Measurements from ENCODE around the gene ANKRD44.

ANKRD44 gene

DNA sequence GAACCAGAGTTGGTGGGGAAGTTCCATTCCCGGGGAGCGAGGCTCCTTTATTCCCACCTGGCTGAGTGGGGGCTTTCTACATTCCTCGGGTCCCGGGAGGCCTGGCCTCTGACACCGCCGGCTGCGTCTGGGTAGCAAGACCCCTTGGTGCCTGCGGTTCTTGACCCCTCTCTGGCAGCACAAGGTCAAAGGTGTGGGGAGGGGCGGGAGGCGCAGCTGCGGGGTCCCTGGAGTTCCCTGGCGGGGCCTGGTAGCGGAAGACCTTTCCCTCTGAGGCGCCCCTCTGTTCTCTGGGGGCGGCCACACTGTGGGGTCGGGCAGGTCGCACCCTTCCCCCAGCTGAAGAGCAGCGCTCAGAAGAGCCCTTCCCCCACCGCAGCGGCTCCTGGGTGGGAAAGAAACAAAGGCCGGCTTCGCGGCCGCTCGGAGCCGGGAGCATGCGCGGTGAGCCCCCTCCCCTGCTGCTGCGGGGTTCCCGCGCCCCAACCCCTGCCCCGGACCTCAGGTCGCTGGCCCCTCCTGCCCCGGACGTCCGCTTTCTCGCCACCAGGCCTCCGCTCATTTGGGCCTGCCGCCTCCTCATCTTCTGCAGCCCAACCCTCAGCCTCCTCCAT is 146.3 kb downstream of the ANKRD44 start:
- no peak for TF ChIP-seq TAF1 (IDR thresholded peaks at IDR 0.05; ENCODE audit: borderline replicate concordance, insufficient read depth, low read length)
- no peak for TF ChIP-seq FOXP2 (optimal IDR thresholded peaks at IDR 0.05; ENCODE audit: borderline replicate concordance, extremely low read depth, extremely low read length, insufficient read depth)
- no peak for TF ChIP-seq POLR2AphosphoS5 (IDR thresholded peaks at IDR 0.05; ENCODE audit: low read depth, low read length)
- TF ChIP-seq, protein P1, sequence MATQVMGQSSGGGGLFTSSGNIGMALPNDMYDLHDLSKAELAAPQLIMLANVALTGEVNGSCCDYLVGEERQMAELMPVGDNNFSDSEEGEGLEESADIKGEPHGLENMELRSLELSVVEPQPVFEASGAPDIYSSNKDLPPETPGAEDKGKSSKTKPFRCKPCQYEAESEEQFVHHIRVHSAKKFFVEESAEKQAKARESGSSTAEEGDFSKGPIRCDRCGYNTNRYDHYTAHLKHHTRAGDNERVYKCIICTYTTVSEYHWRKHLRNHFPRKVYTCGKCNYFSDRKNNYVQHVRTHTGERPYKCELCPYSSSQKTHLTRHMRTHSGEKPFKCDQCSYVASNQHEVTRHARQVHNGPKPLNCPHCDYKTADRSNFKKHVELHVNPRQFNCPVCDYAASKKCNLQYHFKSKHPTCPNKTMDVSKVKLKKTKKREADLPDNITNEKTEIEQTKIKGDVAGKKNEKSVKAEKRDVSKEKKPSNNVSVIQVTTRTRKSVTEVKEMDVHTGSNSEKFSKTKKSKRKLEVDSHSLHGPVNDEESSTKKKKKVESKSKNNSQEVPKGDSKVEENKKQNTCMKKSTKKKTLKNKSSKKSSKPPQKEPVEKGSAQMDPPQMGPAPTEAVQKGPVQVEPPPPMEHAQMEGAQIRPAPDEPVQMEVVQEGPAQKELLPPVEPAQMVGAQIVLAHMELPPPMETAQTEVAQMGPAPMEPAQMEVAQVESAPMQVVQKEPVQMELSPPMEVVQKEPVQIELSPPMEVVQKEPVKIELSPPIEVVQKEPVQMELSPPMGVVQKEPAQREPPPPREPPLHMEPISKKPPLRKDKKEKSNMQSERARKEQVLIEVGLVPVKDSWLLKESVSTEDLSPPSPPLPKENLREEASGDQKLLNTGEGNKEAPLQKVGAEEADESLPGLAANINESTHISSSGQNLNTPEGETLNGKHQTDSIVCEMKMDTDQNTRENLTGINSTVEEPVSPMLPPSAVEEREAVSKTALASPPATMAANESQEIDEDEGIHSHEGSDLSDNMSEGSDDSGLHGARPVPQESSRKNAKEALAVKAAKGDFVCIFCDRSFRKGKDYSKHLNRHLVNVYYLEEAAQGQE (IDR thresholded peaks at IDR 0.05; ENCODE audit: insufficient read depth in 1 of 2, low read depth in 2 of 2, low read length in 2 of 2) = no peak
- no peak for TF ChIP-seq SIN3A (IDR thresholded peaks at IDR 0.05; ENCODE audit: borderline replicate concordance, insufficient read depth, low read length)

- no peak for TF ChIP-seq FOXP2 (optimal IDR thresholded peaks at IDR 0.05; ENCODE audit: borderline replicate concordance, extremely low read depth, extremely low read length, insufficient read depth)
- no peak for TF ChIP-seq SIN3A (IDR thresholded peaks at IDR 0.05; ENCODE audit: borderline replicate concordance, insufficient read depth, low read length)
- TF ChIP-seq POLR2AphosphoS5 (IDR thresholded peaks at IDR 0.05; ENCODE audit: low read depth, low read length) = no peak
- no peak for TF ChIP-seq TAF1 (IDR thresholded peaks at IDR 0.05; ENCODE audit: borderline replicate concordance, insufficient read depth, low read length)
- TF ChIP-seq, protein P1 (IDR thresholded peaks at IDR 0.05; ENCODE audit: insufficient read depth in 1 of 2, low read depth in 2 of 2, low read length in 2 of 2) = no peak
Observed at GRCh38 chr2:197163712-197164140, 146.9 kb downstream of the ANKRD44 start.

DNA sequence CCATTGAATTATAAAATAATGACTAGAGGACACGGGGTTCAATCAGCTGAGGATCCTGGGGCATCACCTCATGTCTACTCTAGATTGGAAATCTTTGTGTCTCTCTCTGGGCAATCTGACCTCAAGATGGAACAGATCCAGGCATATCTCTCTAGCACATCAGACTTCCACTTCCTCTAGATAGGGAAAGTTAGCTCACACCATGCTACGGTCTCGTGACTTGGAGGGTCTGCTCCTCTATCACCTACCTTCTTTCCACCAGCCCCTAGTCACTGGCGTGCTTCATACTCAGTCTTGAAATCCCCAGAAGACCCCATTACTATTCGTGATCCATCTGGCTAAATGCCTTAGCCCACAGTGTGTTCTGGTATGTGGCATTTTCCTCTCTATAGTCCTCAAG is 148.8 kb downstream of the ANKRD44 start:
- TF ChIP-seq TAF1 (IDR thresholded peaks at IDR 0.05; ENCODE audit: borderline replicate concordance, insufficient read depth, low read length) (no peak), POLR2AphosphoS5 (IDR thresholded peaks at IDR 0.05; ENCODE audit: low read depth, low read length) (no peak), FOXP2 (optimal IDR thresholded peaks at IDR 0.05; ENCODE audit: borderline replicate concordance, extremely low read depth, extremely low read length, insufficient read depth) (no peak), SIN3A (IDR thresholded peaks at IDR 0.05; ENCODE audit: borderline replicate concordance, insufficient read depth, low read length) (no peak)
- TF ChIP-seq, protein P1 (IDR thresholded peaks at IDR 0.05; ENCODE audit: insufficient read depth in 1 of 2, low read depth in 2 of 2, low read length in 2 of 2) = no peak

- no peak for TF ChIP-seq SIN3A (IDR thresholded peaks at IDR 0.05; ENCODE audit: borderline replicate concordance, insufficient read depth, low read length)
- TF ChIP-seq FOXP2 (optimal IDR thresholded peaks at IDR 0.05; ENCODE audit: borderline replicate concordance, extremely low read depth, extremely low read length, insufficient read depth) = no peak
- no peak for TF ChIP-seq TAF1 (IDR thresholded peaks at IDR 0.05; ENCODE audit: borderline replicate concordance, insufficient read depth, low read length)
- no peak for TF ChIP-seq POLR2AphosphoS5 (IDR thresholded peaks at IDR 0.05; ENCODE audit: low read depth, low read length)
- TF ChIP-seq, protein P1 (IDR thresholded peaks at IDR 0.05; ENCODE audit: insufficient read depth in 1 of 2, low read depth in 2 of 2, low read length in 2 of 2) = no peak
Observed at GRCh38 chr2:197159661-197160211, 150.8 kb downstream of the ANKRD44 start.

Data from PFSK-1 (cell line).